Left lung (tissue), 10 donors: Measurements from ENCODE around the gene RPUSD3. TPM values are rescaled to one million over a fixed set of nuclear protein-coding genes. Genes with fewer than 3 reads are reported as not detected.
A peak's percentile ranks its signal among the peaks of the same experiment; 100 is the strongest.

ENCODE experiments used
- ATAC-seq: fragments of 200-7000 bp; cut with Tn5 transposase; one replicate; pipeline ENCODE4 v1.9.1; 2020; ENCODE audit warnings: moderate library complexity
- DNase-seq, 4 donors: peaks; one replicate each; pipeline ENCODE4 v3.0.0-alpha.2; 2013 to 2020
- H3K27ac ChIP-seq, 2 donors: fragments of 200-600 bp; sonication (generic) in 1 of 2; one replicate each; pipeline versions ENCODE4 v1.5.0 to v1.8.0; 2020 to 2021
- H3K27me3 ChIP-seq, 2 donors: fragments of 200-600 bp; sonication (generic) in 1 of 2; one replicate each; pipeline versions ENCODE4 v1.5.0 to v1.8.0; 2020 to 2021
- H3K36me3 ChIP-seq, 2 donors: fragments of 200-600 bp; sonication (generic) in 1 of 2; one replicate each; pipeline versions ENCODE4 v1.5.0 to v1.8.0; 2020 to 2021
- H3K4me1 ChIP-seq, 2 donors: fragments of 200-600 bp; one replicate each; pipeline ENCODE4 v1.8.0; 2021
- H3K4me3 ChIP-seq, 2 donors: fragments of 200-600 bp; sonication (generic) in 1 of 2; one replicate each; pipeline versions ENCODE4 v1.5.0 to v1.8.0; 2020 to 2021; ENCODE audit warnings: mild to moderate bottlenecking in 1 of 2
- H3K9me3 ChIP-seq, 2 donors: fragments of 200-600 bp; sonication (generic) in 1 of 2; one replicate each; pipeline versions ENCODE4 v1.5.0 to v1.8.0; 2020 to 2021
- intact Hi-C, 2 donors: fragments of 100-400 bp; cut with DNase I; formaldehyde crosslinking; loops; one replicate each; pipeline versions ENCODE4 v1.11.2 to v1.14.2; 2022
- polyA plus RNA-seq, 6 donors: library from polyadenylated mRNA; unstranded; fragments of 120-200 nt; gene quantifications; one replicate each; pipeline ENCODE4 v1.2.1, GENCODE V29; 2013; ENCODE audit not compliant: insufficient read length in 6 of 6
- total RNA-seq, 2 donors: library from RNA; stranded (reverse); fragmentation: NEBNext Ultra II Directional; extraction: Animal tissue kit (Norgen Biotek cat#: 25700); gene quantifications; one replicate each; pipeline ENCODE4 v1.2.1, GENCODE V29; 2021
- TF ChIP-seq, protein P1 (sequence below), 2 donors: fragments of 200-600 bp; sonication (generic) in 1 of 2; IDR thresholded peaks; one replicate each; pipeline versions ENCODE4 v1.5.0 to v1.8.0; 2021; ENCODE audit warnings: antibody characterized with exemption in 2 of 2
- donor health status: DM: no; HTN: yes; CAD: no.
- donor health status: DM: no; HTN: no; CAD: no.

The RPUSD3 gene
- total and polyA plus RNA-seq, 8 donors, result 29.6 to 43.1 (median 36.2) TPM

DNA sequence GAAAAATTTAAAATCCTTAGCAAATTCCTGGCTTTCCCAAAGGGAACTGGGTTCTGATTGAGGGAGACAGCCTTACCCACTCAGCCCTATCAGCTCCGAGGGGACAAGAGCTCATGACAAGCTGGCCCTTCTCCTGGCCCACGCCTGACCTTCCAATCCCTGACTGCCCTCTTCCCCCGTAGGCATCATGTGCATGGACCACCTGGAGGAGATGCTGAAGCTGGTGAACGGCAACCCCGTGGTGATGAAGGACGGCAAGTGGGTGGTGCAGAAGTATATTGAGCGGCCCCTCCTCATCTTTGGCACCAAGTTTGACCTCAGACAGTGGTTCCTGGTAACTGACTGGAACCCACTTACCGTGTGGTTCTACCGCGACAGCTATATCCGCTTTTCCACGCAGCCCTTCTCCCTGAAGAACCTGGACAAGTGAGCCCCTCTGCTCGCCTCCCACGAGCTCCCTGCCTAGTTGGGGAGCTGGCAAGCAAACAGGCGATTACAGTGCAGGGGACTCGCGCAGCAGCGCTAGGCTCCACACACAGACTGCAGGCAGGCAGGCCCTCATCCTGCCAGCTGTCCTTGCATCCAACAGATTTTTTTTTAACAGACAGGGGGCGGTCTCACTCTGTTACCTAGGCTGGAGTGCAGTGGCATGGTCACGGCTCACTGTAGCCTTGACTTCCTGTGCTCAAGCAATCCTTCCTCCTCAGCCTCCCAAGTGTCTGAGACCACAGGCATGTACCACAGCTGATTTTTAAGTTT lies 16.8 kb downstream of the RPUSD3 start:
- H3K4me1 ChIP-seq, result no peaks in the 10 kb centered on the region

DNA sequence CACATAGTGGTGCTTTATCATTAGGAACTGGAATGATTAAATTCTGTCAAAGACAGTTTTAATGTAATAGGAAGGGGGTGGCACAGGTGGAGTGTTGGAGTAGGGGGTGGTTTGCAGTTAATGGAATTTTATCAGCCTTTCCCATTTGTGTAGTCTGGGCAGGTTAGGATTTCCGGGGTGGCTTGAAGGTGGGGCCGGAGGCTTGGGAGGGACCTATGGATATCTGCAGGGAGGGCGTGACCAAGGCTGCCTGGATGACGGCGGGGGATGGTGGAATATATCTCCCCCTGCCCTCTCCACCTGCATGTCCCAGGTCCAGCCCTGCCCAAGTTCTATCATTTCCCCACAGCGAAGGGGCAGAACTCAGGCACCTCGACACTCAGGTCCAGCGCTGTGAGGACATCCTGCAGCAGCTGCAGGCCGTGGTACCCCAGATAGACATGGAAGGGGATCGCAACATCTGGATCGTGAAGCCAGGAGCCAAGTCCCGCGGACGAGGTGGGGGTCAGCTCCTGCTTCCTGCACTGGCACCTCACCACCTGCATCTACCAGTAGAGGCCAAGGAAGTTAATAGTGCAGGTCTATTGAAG lies 18.3 kb downstream of the RPUSD3 start:
- H3K27me3 ChIP-seq, result no peaks in the 10 kb centered on the region
- peaks cover 0 to 31% of the 10 kb centered on the region in 2 donors for H3K36me3 ChIP-seq
- H3K4me3 ChIP-seq, result no peak overlapping the region
- intact Hi-C loops, result no loop called here
- TF ChIP-seq, protein P1, sequence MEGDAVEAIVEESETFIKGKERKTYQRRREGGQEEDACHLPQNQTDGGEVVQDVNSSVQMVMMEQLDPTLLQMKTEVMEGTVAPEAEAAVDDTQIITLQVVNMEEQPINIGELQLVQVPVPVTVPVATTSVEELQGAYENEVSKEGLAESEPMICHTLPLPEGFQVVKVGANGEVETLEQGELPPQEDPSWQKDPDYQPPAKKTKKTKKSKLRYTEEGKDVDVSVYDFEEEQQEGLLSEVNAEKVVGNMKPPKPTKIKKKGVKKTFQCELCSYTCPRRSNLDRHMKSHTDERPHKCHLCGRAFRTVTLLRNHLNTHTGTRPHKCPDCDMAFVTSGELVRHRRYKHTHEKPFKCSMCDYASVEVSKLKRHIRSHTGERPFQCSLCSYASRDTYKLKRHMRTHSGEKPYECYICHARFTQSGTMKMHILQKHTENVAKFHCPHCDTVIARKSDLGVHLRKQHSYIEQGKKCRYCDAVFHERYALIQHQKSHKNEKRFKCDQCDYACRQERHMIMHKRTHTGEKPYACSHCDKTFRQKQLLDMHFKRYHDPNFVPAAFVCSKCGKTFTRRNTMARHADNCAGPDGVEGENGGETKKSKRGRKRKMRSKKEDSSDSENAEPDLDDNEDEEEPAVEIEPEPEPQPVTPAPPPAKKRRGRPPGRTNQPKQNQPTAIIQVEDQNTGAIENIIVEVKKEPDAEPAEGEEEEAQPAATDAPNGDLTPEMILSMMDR (IDR thresholded peaks at IDR 0.05), result no peak
- ATAC-seq (no peak), DNase-seq (no peak)
- no peaks in the 10 kb centered on the region for H3K4me1 ChIP-seq
- no peaks in the 10 kb centered on the region for H3K9me3 ChIP-seq
- no peak overlapping the region for H3K27ac ChIP-seq

More for the DNA sequence above, 16.8 kb downstream of the RPUSD3 start:
- Histone ChIP-seq H3K4me3 (no peak overlapping the region), H3K27ac (no peak overlapping the region), H3K27me3 (no peaks in the 10 kb centered on the region), H3K9me3 (no peaks in the 10 kb centered on the region), H3K36me3 (peaks cover 0 to 44% of the 10 kb centered on the region in 2 donors)
- DNase-seq, result no peak
- ATAC-seq, result peak; percentile 62
- TF ChIP-seq, protein P1 (IDR thresholded peaks at IDR 0.05), result no peak
- intact Hi-C loops, result no loop called here

DNA sequence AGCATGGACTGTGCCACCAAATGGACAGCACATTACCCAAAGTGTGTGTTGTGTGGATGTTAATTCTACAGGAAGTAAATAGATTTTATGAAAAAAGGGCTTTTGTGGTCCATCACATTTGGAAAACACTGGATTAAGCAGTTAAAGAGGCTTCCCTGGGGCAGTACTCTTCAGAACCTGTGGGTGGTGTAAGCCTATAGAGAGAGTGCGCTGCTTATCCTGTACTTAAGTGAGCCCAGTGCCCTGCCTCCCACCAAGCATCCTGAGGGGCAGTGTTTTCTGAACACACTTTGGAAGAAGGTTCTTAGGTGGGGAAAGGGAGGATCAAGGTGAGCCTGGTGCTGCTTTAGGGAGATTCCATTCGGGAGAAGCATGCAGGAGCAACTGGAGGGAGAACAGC lies 22.9 kb downstream of the RPUSD3 start:
- peak; percentile 52 for ATAC-seq
- DNase-seq, result no peak
- H3K9me3 ChIP-seq, result no peaks in the 10 kb centered on the region
- intact Hi-C loops, result no loop called here
- no peak overlapping the region for H3K27ac ChIP-seq
- peaks cover 0 to 25% of the 10 kb centered on the region in 2 donors for H3K36me3 ChIP-seq
- TF ChIP-seq, protein P1 (IDR thresholded peaks at IDR 0.05), result no peak
- no peaks in the 10 kb centered on the region for H3K27me3 ChIP-seq
- H3K4me1 ChIP-seq, result no peaks in the 10 kb centered on the region
- H3K4me3 ChIP-seq, result no peak overlapping the region

DNA sequence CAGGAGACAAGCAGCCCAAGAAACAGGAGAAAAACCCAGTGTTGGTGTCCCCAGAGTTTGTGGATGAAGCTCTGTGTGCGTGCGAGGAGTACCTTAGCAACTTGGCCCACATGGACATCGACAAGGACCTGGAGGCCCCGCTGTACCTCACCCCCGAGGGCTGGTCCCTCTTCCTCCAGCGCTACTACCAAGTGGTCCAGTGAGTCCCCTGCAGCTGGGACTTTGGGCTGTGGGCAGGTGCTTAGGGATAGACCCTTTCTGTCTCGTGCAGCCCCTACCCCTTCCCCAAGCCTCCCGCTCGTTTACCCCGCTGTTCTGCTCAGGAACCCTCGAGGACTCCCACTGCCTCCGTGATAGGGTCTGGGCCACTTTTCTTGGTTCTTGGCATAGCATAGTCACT lies 23.3 kb downstream of the RPUSD3 start:
- DNase-seq (no peak), ATAC-seq (no peak)
- H3K4me1 ChIP-seq, result no peaks in the 10 kb centered on the region
- no peak overlapping the region for H3K4me3 ChIP-seq
- no peaks in the 10 kb centered on the region for H3K9me3 ChIP-seq
- peaks cover 0 to 29% of the 10 kb centered on the region in 2 donors for H3K36me3 ChIP-seq
- intact Hi-C loops, result no loop called here
- H3K27me3 ChIP-seq, result no peaks in the 10 kb centered on the region
- TF ChIP-seq, protein P1 (IDR thresholded peaks at IDR 0.05), result no peak
- H3K27ac ChIP-seq, result no peak overlapping the region

DNA sequence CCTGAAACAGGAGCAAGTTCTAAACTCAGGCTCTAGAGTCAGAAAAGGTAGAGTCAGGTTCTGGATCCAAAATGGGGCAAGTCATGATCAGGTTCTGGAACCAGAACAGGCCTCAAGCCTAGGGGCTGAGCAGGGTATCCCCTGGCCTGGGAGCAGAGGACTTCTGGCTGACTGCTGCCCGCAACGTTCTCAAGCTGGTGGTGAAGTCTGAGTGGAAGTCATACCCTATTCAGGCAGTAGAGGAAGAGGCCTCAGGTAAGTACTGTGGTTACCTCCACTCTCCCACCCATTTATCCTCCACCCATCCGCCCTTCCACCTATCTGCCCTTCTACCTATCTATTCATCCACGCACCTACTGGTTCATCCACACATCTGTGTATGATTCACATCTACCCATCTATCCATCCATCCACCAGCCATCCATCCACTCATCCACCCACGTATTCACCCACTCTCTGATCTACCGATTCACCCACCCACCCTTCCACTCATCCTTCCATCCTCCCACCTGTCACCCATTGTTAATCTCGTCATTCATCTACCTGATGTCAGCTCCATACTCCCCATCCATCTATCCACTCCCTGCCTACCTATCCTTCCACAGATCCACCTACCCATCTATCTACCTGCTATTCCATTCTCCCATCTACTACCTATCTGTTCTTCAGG lies 25.0 kb downstream of the RPUSD3 start:
- H3K9me3 ChIP-seq, result no peaks in the 10 kb centered on the region
- TF ChIP-seq, protein P1 (IDR thresholded peaks at IDR 0.05), result no peak
- H3K4me3 ChIP-seq, result no peak overlapping the region
- intact Hi-C loops, result no loop called here
- no peak for ATAC-seq
- no peaks in the 10 kb centered on the region for H3K27me3 ChIP-seq
- H3K27ac ChIP-seq, result no peak overlapping the region
- H3K4me1 ChIP-seq, result no peaks in the 10 kb centered on the region
- no peak for DNase-seq
- peaks cover 0 to 44% of the 10 kb centered on the region in 2 donors for H3K36me3 ChIP-seq
